Bronchial epithelial cell (primary cell): Measurements from ENCODE around the gene RGS6. TPM values are rescaled to one million over a fixed set of nuclear protein-coding genes. Genes with fewer than 3 reads are reported as not detected.

Experiments used
- DNase-seq: peaks from one replicate; pipeline ENCODE4 v3.0.0-alpha.2; 2010; ENCODE audit warnings: low read depth
- FAIRE-seq: peaks from 2 replicates; lab custom pipeline; 2011; peaks lifted over from hg19 to GRCh38; lab: Jason Lieb, UNC
- H3K27me3 ChIP-seq: 2 replicates; pipeline ENCODE4 v1.5.1; 2011; ENCODE audit warnings: low read length; ENCODE audit not compliant: control insufficient read depth, insufficient read depth
- H3K36me3 ChIP-seq: 2 replicates; pipeline ENCODE4 v1.5.1; 2011; ENCODE audit warnings: low read length; ENCODE audit not compliant: control insufficient read depth, insufficient read depth
- H3K4me3 ChIP-seq: 2 replicates; pipeline ENCODE4 v1.5.1; 2011; ENCODE audit warnings: mild to moderate bottlenecking, low read depth, low read length, control low read depth
- total RNA-seq: library from RNA; depleted of rRNA; stranded (reverse); fragments of >200 nt; gene quantifications from 2 replicates; pipeline ENCODE4 v1.2.1, GENCODE V29; 2014
- TF ChIP-seq, protein P1 (sequence below): IDR thresholded peaks from 2 replicates; pipeline ENCODE4 v1.5.1; 2011; ENCODE audit warnings: mild to moderate bottlenecking, moderate library complexity, low read length, control low read depth, inconsistent platforms; ENCODE audit not compliant: insufficient read depth, severe bottlenecking

Gene RGS6
- total RNA-seq, 1 donor from 2014 or later: not detected

GRCh38 chr14:72270749-72271148 lies 338.5 kb downstream of the RGS6 start:
- no peak for DNase-seq
- FAIRE-seq: no peak
- Histone ChIP-seq H3K36me3 (no peaks in the 10 kb centered on the region), H3K27me3 (no peaks in the 10 kb centered on the region), H3K4me3 (no peak overlapping the region)
- TF ChIP-seq, protein P1, sequence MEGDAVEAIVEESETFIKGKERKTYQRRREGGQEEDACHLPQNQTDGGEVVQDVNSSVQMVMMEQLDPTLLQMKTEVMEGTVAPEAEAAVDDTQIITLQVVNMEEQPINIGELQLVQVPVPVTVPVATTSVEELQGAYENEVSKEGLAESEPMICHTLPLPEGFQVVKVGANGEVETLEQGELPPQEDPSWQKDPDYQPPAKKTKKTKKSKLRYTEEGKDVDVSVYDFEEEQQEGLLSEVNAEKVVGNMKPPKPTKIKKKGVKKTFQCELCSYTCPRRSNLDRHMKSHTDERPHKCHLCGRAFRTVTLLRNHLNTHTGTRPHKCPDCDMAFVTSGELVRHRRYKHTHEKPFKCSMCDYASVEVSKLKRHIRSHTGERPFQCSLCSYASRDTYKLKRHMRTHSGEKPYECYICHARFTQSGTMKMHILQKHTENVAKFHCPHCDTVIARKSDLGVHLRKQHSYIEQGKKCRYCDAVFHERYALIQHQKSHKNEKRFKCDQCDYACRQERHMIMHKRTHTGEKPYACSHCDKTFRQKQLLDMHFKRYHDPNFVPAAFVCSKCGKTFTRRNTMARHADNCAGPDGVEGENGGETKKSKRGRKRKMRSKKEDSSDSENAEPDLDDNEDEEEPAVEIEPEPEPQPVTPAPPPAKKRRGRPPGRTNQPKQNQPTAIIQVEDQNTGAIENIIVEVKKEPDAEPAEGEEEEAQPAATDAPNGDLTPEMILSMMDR: no peak

DNA sequence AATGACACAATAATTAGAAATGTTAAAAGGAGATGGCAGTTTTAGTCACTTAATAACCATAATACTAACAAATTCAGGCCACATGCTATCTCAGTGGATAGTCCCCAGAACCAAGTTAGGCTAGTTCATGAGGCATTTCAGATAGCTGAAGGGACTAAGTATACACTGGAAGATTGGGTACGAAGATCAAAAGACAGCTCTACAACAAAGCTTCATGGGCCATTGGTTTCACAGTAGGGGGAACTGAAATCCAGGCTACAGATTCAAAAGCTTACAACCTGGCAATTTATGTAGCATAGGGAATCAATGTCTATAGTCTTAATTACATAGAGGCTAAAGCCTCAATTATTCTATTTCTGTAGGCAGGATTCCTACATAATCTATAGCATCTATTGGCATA lies 343.0 kb downstream of the RGS6 start:
- Histone ChIP-seq H3K36me3 (no peaks in the 10 kb centered on the region), H3K4me3 (no peak overlapping the region), H3K27me3 (no peaks in the 10 kb centered on the region)
- TF ChIP-seq, protein P1: no peak
- FAIRE-seq (no peak), DNase-seq (no peak)

GRCh38 chr14:72278316-72278715 lies 346.1 kb downstream of the RGS6 start:
- Histone ChIP-seq H3K27me3 (no peaks in the 10 kb centered on the region), H3K36me3 (no peaks in the 10 kb centered on the region), H3K4me3 (no peak overlapping the region)
- FAIRE-seq: no peak
- DNase-seq: no peak
- TF ChIP-seq, protein P1: no peak

- TF ChIP-seq, protein P1: no peak
- Histone ChIP-seq H3K4me3 (no peak overlapping the region), H3K36me3 (no peaks in the 10 kb centered on the region), H3K27me3 (no peaks in the 10 kb centered on the region)
- no peak for DNase-seq
- FAIRE-seq: no peak
Observed at GRCh38 chr14:72284176-72284575, 351.9 kb downstream of the RGS6 start.

DNA sequence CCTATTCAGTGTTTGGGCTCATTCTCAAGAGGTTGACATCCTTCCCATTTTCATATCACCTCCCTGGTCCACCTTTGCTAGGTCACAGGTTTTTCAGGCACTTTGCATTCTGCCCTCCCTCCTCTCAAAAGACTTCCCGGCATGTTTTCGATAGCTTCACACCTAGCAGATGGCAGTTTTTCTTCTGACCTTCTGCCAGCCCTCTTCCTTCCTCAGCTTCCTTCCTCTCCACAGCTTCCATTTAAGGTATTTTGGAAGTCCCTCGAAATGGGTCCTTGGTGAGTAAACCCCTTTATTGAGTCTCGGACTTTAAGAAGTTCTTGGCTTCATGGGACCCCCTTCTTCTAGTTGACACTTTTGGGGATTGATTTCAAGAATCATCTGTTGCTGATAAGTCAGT lies 358.0 kb downstream of the RGS6 start:
- no peaks in the 10 kb centered on the region for H3K36me3 ChIP-seq
- FAIRE-seq (no peak), DNase-seq (no peak)
- H3K4me3 ChIP-seq: no peak overlapping the region
- TF ChIP-seq, protein P1: no peak
- H3K27me3 ChIP-seq: no peaks in the 10 kb centered on the region

- TF ChIP-seq, protein P1: peak; percentile 29
- no peaks in the 10 kb centered on the region for H3K27me3 ChIP-seq
- no peak for FAIRE-seq
- H3K36me3 ChIP-seq: no peaks in the 10 kb centered on the region
- peak; percentile 50 for DNase-seq
- H3K4me3 ChIP-seq: no peak overlapping the region
Observed at GRCh38 chr14:72291908-72292688, 359.9 kb downstream of the RGS6 start.
